Loucy (cell line): ENCODE measurements around the gene ARHGEF9.

Experiments
- CTCF ChIP-seq: fragments of 200-600 bp; sonication (generic); conservative IDR thresholded peaks from 2 replicates; pipeline ENCODE4 v1.5.1; 2014; ENCODE audit warnings: mild to moderate bottlenecking, antibody characterized with exemption, low read length
- EZH2phosphoT487 ChIP-seq: fragments of 200-600 bp; IDR thresholded peaks from 2 replicates; pipeline ENCODE4 v1.6.1; 2018; ENCODE audit warnings: antibody characterized with exemption, mild to moderate bottlenecking, moderate library complexity, borderline replicate concordance

- TF ChIP-seq CTCF, result no peak
- TF ChIP-seq EZH2phosphoT487, result no peak
Measured at GRCh38 chrX:63652086-63652765, 132.8 kb downstream of the ARHGEF9 start.
